ENCODE data around the gene HRCT1.

The HRCT1 gene

DNA sequence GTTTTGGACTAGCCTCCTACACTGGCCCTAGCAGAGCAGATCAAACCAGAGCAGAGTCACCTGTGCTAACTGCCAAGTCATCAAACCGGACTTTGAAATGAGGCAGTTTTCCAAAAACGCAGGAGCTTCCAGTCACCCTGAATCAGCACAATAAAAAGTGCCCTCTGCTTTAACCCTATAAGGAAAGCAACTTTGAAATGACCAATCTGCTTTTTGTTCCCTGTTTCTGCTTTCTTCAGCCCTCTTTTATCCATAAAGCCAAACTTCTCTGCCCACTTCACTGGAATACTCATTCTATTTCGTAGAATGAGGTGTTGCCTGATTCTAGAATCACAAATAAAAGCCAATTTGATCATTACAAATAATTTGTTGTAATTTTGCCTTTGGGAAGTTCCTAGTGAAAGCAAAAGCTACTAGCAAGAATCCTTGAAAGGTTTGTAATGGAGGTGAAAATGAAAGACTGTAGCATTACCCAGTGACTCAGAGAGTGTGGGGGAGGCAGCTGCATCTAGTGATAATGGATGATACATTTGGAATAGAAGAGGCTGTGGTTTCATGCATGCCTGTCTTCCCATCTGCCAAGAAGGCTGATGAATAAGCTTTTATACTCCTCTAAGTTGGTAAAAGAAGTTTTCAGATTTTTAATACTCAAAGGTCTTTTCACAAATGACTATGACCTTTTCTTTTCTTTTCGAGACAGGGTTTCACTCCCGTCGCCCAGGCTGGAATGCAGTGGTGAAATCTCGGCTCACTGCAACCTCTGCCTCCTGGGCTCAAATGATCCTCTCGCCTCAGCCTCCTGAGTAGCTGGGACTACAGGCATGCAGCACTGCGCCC is 18.1 kb downstream of the HRCT1 start:
- peak overlapping the region; percentile 47 to 71 for H3K27ac ChIP-seq
- no peak overlapping the region for H3K4me3 ChIP-seq

DNA sequence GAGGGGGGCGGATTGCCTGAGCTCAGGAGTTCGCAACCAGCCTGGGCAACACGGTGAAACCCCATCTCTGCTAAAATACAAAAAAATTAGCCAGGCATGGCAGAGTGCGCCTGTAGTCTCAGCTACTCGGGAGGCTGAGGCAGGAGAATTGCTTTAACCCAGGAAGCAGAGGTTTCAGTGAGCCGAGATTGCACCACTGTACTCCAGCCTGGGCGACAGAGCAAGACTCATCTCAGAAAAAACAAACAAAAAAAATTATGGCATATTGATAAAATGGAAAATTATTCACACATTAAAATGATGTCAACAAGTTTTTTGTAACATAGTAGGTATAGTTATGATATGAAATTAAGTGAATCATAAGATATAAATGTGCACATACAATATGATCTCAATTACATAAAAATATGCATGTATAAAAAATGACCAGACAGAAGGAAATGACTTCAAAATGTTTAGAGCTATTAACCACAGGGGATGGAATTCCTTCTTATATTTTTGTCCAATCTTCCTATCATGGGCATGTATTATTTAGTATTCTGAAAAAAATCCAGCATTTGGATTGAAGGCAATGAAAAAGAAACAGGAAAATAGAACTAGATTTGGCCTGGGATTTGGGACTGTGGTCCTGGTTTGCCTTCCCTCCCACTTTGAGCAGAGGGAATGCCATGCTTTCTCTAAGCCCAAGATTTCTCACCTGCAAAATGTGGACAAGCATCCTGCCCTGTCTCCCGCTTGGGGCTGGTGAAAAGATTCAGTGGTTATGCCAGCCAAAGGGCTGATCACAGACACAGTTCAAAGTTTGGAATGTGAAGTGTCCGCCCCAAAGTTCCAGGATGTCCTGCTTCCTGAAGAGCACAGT is 22.8 kb downstream of the HRCT1 start:
- no peak overlapping the region for H3K27ac ChIP-seq
- DNase-seq (ENCODE audit: low spot score): no peak
- TF ChIP-seq, protein P1, sequence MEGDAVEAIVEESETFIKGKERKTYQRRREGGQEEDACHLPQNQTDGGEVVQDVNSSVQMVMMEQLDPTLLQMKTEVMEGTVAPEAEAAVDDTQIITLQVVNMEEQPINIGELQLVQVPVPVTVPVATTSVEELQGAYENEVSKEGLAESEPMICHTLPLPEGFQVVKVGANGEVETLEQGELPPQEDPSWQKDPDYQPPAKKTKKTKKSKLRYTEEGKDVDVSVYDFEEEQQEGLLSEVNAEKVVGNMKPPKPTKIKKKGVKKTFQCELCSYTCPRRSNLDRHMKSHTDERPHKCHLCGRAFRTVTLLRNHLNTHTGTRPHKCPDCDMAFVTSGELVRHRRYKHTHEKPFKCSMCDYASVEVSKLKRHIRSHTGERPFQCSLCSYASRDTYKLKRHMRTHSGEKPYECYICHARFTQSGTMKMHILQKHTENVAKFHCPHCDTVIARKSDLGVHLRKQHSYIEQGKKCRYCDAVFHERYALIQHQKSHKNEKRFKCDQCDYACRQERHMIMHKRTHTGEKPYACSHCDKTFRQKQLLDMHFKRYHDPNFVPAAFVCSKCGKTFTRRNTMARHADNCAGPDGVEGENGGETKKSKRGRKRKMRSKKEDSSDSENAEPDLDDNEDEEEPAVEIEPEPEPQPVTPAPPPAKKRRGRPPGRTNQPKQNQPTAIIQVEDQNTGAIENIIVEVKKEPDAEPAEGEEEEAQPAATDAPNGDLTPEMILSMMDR (IDR thresholded peaks at IDR 0.05): no peak
- H3K4me3 ChIP-seq: no peak overlapping the region

More for the DNA sequence above, 18.1 kb downstream of the HRCT1 start:
- no peak for DNase-seq (ENCODE audit: low spot score)
- TF ChIP-seq, protein P1 (IDR thresholded peaks at IDR 0.05): no peak

DNA sequence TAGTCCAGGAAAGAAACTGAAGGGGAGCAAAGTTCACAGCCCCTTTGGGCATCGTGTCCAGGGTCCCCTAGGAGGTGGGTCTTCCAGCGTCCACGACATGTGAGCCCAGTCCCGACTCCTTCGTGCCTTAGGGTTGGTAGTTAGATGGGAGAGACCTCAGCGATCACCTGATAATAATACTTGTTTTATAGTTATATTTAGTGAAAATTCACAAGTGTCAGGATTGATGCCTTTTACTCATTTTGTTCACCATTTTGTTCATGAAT is 23.4 kb downstream of the HRCT1 start:
- DNase-seq (ENCODE audit: low spot score): no peak
- Histone ChIP-seq H3K4me3 (no peak overlapping the region), H3K27ac (peak overlapping the region in 1 of 2 donors; percentile 9)
- TF ChIP-seq, protein P1 (IDR thresholded peaks at IDR 0.05): no peak

DNA sequence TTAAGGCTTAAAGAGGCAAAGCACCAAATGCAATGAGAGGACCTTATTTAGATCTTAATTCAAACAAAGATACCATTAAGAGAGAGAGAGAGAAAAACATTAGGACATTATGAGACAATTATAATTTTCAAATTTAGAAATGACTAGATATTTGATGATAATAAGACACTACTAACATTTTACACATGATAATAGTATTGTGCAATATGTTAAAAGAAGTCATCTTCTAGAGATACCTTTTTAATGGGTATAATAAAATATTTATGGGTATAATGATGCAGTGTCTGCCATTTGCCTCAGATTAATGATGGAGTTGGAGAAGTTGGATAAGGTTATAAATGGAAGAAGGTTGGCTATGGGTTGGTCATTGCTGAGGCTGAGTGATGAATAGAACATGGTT is 24.5 kb downstream of the HRCT1 start:
- TF ChIP-seq, protein P1 (IDR thresholded peaks at IDR 0.05): no peak
- no peak for DNase-seq (ENCODE audit: low spot score)
- H3K27ac ChIP-seq: no peak overlapping the region
- H3K4me3 ChIP-seq: no peak overlapping the region

DNA sequence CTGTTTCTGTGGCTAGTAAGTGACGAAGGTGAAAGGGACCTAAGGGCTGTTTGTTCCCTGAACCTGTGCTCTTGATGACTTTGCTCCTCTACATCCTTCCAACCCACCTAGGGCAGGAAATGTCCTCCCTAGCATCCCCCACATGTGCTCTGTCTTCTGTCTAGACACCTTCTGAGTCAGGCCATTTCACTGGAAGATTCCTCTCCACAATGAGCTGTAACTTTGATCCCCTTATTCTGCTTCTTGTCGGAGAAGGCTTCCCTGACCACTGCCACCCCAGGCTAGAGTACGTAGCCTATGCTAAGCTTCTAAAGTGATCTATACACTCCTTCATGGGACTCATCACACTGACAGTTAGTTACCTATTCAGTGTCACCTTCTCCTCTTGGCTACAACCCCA is 25.0 kb downstream of the HRCT1 start:
- Histone ChIP-seq H3K27ac (no peak overlapping the region), H3K4me3 (no peak overlapping the region)
- DNase-seq (ENCODE audit: low spot score): no peak
- TF ChIP-seq, protein P1 (IDR thresholded peaks at IDR 0.05): no peak

DNA sequence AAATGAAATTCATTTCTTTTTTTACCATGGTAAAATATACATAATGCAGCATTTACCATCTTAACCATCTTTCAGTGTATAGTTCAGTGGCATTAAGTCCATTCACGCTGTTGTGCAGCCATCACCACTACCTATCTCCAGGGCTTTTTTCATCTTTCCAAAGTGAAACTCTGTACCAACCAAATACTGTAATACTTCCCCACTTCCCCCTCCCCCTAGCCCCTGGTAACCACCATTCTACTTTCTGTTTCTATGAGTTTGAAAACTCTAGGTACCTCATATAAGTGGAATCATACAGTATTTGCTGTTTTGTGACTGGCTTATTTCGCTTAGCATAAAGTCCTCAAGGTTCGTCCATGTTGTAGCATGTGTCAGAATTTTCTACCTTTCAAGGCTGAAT is 26.7 kb downstream of the HRCT1 start:
- TF ChIP-seq, protein P1 (IDR thresholded peaks at IDR 0.05): no peak
- DNase-seq (ENCODE audit: low spot score): no peak
- no peak overlapping the region for H3K4me3 ChIP-seq
- no peak overlapping the region for H3K27ac ChIP-seq
